GM21576 (cell line): ENCODE measurements around the gene TMEM119.
"Not testable (repeated sequence)": the region's sequence is repeated elsewhere in the genome, so short reads cannot be mapped to it uniquely, and the experiment has no call there.

Experiments
- ATAC-seq: cut with Tn5 transposase; IDR thresholded peaks from one replicate; pipeline ENCODE4 v1.9.1; 2021; ENCODE audit warnings: mild to moderate bottlenecking, moderate library complexity; ENCODE audit not compliant: unreplicated experiment

TMEM119 gene

GRCh38 chr12:108604208-108604941, 6.5 kb upstream of the TMEM119 start:
- ATAC-seq = no peak

GRCh38 chr12:108603743-108604142, 5.9 kb upstream of the TMEM119 start:
- no peak for ATAC-seq

GRCh38 chr12:108602976-108603704, 5.3 kb upstream of the TMEM119 start:
- no peak for ATAC-seq

- ATAC-seq = no peak
These were observed 4.4 kb upstream of the TMEM119 start for GRCh38 chr12:108602209-108602705.

- no peak for ATAC-seq
These were observed 2.8 kb upstream of the TMEM119 start for GRCh38 chr12:108600702-108601007.

GRCh38 chr12:108599948-108600701, 2.2 kb upstream of the TMEM119 start:
- ATAC-seq = no peak

- no peak for ATAC-seq
These were observed 1.7 kb upstream of the TMEM119 start for GRCh38 chr12:108599541-108599940.

GRCh38 chr12:108598553-108599250, 818 bp upstream of the TMEM119 start:
- no peak for ATAC-seq

- ATAC-seq = no peak
These were observed 878 bp downstream of the TMEM119 start for GRCh38 chr12:108596854-108597558.

GRCh38 chr12:108595711-108596647, 1.9 kb downstream of the TMEM119 start:
- no peak for ATAC-seq

GRCh38 chr12:108594960-108595710, 2.7 kb downstream of the TMEM119 start:
- no peak for ATAC-seq

- ATAC-seq = no peak
These were observed 3.5 kb downstream of the TMEM119 start for GRCh38 chr12:108594323-108594903.

- no peak for ATAC-seq
These were observed 5.6 kb downstream of the TMEM119 start for GRCh38 chr12:108592033-108592909.

GRCh38 chr12:108591267-108591980, 6.5 kb downstream of the TMEM119 start:
- ATAC-seq = no peak

GRCh38 chr12:108590463-108590862, 7.4 kb downstream of the TMEM119 start:
- not testable (repeated sequence) for ATAC-seq

- no peak for ATAC-seq
These were observed 8.0 kb downstream of the TMEM119 start for GRCh38 chr12:108589840-108590229.
